ENCODE results near the gene DNAJC28. TPM values are rescaled to one million over a fixed set of nuclear protein-coding genes. Genes with fewer than 3 reads are reported as not detected.
"Not testable (repeated sequence)": the region's sequence is repeated elsewhere in the genome, so short reads cannot be mapped to it uniquely, and the experiment has no call there.

Gene DNAJC28
- total RNA-seq, 4 donors from 2014 or later = 0.57 to 1.9 (median 1.6) TPM

GRCh38 chr21:33449616-33450015 lies 41.9 kb downstream of the DNAJC28 start:
- Histone ChIP-seq H3K27ac (no peak overlapping the region), H3K4me1 (peaks cover 0 to 9% (median 0%) of the 10 kb centered on the region in 3 donors), H3K9me3 (no peaks in the 10 kb centered on the region), H3K4me3 (no peak overlapping the region), H3K27me3 (no peaks in the 10 kb centered on the region), H3K36me3 (peaks cover 5 to 77% (median 5%) of the 10 kb centered on the region in 3 donors)
- no peak for DNase-seq
- TF ChIP-seq CTCF (IDR thresholded peaks at IDR 0.05) = no peak
- TF ChIP-seq POLR2A (IDR thresholded peaks at IDR 0.05) = no peak
- WGBS, 2 donors = 88 to 91% methylated on average over 4 of the region's 4 CpGs
- intact Hi-C loops (cut with DNase I) = loop anchor here (5.0 kb wide), 1 partner anchor 247 kb away; no protein-coding TSS in a partner anchor

- WGBS, 2 donors = 95 to 100% methylated on average over 6 of the region's 6 CpGs
- Histone ChIP-seq H3K4me1 (peaks cover 0 to 23% (median 1%) of the 10 kb centered on the region in 3 donors), H3K36me3 (peaks cover 5 to 60% (median 5%) of the 10 kb centered on the region in 3 donors)
- DNase-seq, H3K9me3 ChIP-seq, H3K4me3 ChIP-seq, H3K27me3 ChIP-seq, H3K27ac ChIP-seq: not testable (repeated sequence)
- intact Hi-C loops (cut with DNase I) = loop anchor here (5.0 kb wide), 1 partner anchor 244 kb away; no protein-coding TSS in a partner anchor
These were observed 44.9 kb downstream of the DNAJC28 start for GRCh38 chr21:33446620-33447019.

- no peak for DNase-seq
- 82 to 93% methylated on average over 2 of the region's 2 CpGs for WGBS, 2 donors
These were observed 47.0 kb downstream of the DNAJC28 start for GRCh38 chr21:33444499-33444898.

GRCh38 chr21:33443194-33443593 lies 48.3 kb downstream of the DNAJC28 start:
- no peak for DNase-seq
- Histone ChIP-seq H3K9me3 (no peaks in the 10 kb centered on the region), H3K4me1 (peaks cover 0 to 29% (median 3%) of the 10 kb centered on the region in 3 donors), H3K27me3 (no peaks in the 10 kb centered on the region), H3K36me3 (peaks cover 4 to 46% (median 4%) of the 10 kb centered on the region in 3 donors), H3K27ac (peak overlapping the region in 2 of 4 donors; percentile 53 to 68), H3K4me3 (no peak overlapping the region)
- 88 to 92% methylated on average over 5 of the region's 5 CpGs for WGBS, 2 donors
- intact Hi-C loops (cut with DNase I) = no loop called here
- TF ChIP-seq CTCF (IDR thresholded peaks at IDR 0.05) = no peak
- TF ChIP-seq POLR2A (IDR thresholded peaks at IDR 0.05) = no peak

More at GRCh38 chr21:33444499-33444898, 47.0 kb downstream of the DNAJC28 start:
- intact Hi-C loops (cut with DNase I) = no loop called here
- no peak for TF ChIP-seq POLR2A (IDR thresholded peaks at IDR 0.05)
- no peak for TF ChIP-seq CTCF (IDR thresholded peaks at IDR 0.05)
- Histone ChIP-seq H3K9me3 (no peaks in the 10 kb centered on the region), H3K4me1 (peaks cover 0 to 29% (median 3%) of the 10 kb centered on the region in 3 donors), H3K36me3 (peaks cover 5 to 48% (median 5%) of the 10 kb centered on the region in 3 donors), H3K27ac (no peak overlapping the region), H3K4me3 (no peak overlapping the region), H3K27me3 (no peaks in the 10 kb centered on the region)

- Histone ChIP-seq H3K4me3 (no peak overlapping the region), H3K4me1 (peaks cover 0 to 29% (median 3%) of the 10 kb centered on the region in 3 donors), H3K27ac (peak overlapping the region; percentile 42 to 68 (median 60)), H3K27me3 (no peaks in the 10 kb centered on the region), H3K9me3 (no peaks in the 10 kb centered on the region), H3K36me3 (peaks cover 0 to 46% (median 11%) of the 10 kb centered on the region in 3 donors)
- WGBS, 2 donors = 49% methylated on average over 11 of the region's 11 CpGs
- intact Hi-C loops (cut with DNase I) = no loop called here
- no peak for DNase-seq
- no peak for TF ChIP-seq POLR2A (IDR thresholded peaks at IDR 0.05)
- TF ChIP-seq CTCF (IDR thresholded peaks at IDR 0.05) = no peak
These were observed 49.7 kb downstream of the DNAJC28 start for GRCh38 chr21:33441489-33442477.

Other genes with a start within 250 kb of the DNAJC28 start
- 10 to 100 TPM; 28.1 to 47.7 (median 32.3) TPM for gene IL10RB, start 225.3 kb downstream of the DNAJC28 start, total RNA-seq
- 10 to 100 TPM; 12.4 to 19.3 (median 15.5) TPM for gene IFNAR1, start 166.7 kb downstream of the DNAJC28 start, total RNA-seq
- 10 to 100 TPM; 43.0 to 65.6 (median 61.1) TPM for gene IFNGR2, start 88.3 kb downstream of the DNAJC28 start, total RNA-seq
- 10 to 100 TPM; 18.3 to 48.1 (median 33.6) TPM for gene TMEM50B, start 11.7 kb downstream of the DNAJC28 start, total RNA-seq
- gene GART, start 50.4 kb upstream of the DNAJC28 start, total RNA-seq = 100 to 1,000 TPM in 2 of 4 donors, 10 to 100 TPM in 2; 38.7 to 147 (median 88.7) TPM
- 100 to 1,000 TPM; 124 to 265 (median 234) TPM for gene SON, start 51.3 kb upstream of the DNAJC28 start, total RNA-seq
- gene DONSON, start 97.0 kb upstream of the DNAJC28 start, total RNA-seq = 10 to 100 TPM in 3 of 4 donors, 1 to 10 TPM in 1; 6.1 to 13.2 (median 11.9) TPM
- gene CRYZL1, start 150.0 kb upstream of the DNAJC28 start, total RNA-seq = 10 to 100 TPM in 3 of 4 donors, 1 to 10 TPM in 1; 7.9 to 25.7 (median 15.3) TPM
- gene ITSN1, start 150.8 kb upstream of the DNAJC28 start, total RNA-seq = 10 to 100 TPM in 3 of 4 donors, 1 to 10 TPM in 1; 9.5 to 27.1 (median 11.6) TPM

All from esophagus squamous epithelium (tissue), 5 donors.